Measurements from ENCODE around the gene KLHL10. TPM values are rescaled to one million over a fixed set of nuclear protein-coding genes. Genes with fewer than 3 reads are reported as not detected.

KLHL10 gene
- total and polyA plus RNA-seq, 9 of the 15 experiments (the other 6 are each of a cell fraction or from before 2014, with no cell fraction given) = 0.06 to 0.56 (median 0.12) TPM; not detected in 5

GRCh38 chr17:41865596-41865893 is 27.9 kb downstream of the KLHL10 start (continued):
- TF ChIP-seq ZBTB40 (IDR thresholded peaks at IDR 0.05) (0 out of 2 replicates have a peak, but pooled peaks have one; percentile 14), ZBTB40 (CRISPR knock-in tag; IDR thresholded peaks at IDR 0.05) (no peak), ZBTB33 (CRISPR knock-in tag; IDR thresholded peaks at IDR 0.05) (peak; percentile 43; the same call in 1 of the 2 replicates), HOMEZ (CRISPR knock-in tag; IDR thresholded peaks at IDR 0.05) (no peak)

All from K562 (cell line).